ENCODE results near the gene P2RY6. TPM values are rescaled to one million over a fixed set of nuclear protein-coding genes. Genes with fewer than 3 reads are reported as not detected.

P2RY6 gene
- total RNA-seq, 1 experiment from 2014 or later = not detected

DNA sequence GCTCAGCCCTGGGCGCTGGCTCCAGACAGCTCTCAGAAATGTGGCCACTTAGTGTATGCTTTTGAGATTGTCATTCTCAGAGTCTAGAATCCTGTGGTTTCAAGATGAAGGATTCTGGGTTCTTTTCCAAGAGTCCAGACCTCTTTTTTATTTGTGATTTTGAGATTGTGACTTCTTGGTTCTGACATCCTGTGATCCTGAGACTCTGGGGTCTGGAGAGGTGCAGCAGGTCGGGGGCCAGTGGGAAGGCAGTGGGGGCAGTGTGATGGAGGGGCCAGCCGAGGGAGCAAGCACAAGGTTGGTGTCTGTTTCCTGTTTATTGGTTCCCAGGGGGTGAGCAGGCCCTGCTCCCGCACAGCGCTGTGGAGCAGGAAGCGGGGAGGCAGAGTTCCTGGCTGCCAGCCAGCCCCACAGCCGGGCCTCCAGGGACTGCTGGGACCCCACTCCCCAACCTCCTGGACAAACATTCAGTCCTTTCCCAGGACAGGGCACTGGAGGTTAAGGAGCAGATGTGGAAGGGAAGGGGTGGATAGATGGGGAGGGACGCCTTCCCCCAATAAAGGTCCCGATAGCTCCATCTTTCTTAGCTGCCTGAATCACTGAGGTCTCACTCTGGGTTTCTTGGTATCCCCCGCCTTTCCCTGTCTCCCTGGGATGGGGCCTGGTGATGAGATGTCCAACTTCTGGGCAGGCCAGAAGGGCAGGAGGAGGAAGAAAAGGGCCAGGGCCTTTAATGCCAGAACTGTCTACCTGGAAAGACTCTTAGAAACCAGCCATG lies 49.7 kb downstream of the P2RY6 start:
- H3K4me2 ChIP-seq (ENCODE audit: insufficient read depth, insufficient read length, low read length) = no peak overlapping the region
- Mint-ChIP-seq H3K36me3 (ENCODE audit: insufficient read depth in 1 of 3, low read depth in 3 of 3) (peaks cover 0 to 11% (median 5%) of the 10 kb centered on the region in 3 experiments; a peak in 3 of 7 replicates), H3K4me3 (peak overlapping the region in 1 of 2 experiments; percentile 62; a peak in 1 of 5 replicates), H3K4me1 (peaks cover 27 to 37% of the 10 kb centered on the region in 2 experiments), H3K27me3 (ENCODE audit: low read depth) (peaks cover 14% of the 10 kb centered on the region), H3K9me3 (no peaks in the 10 kb centered on the region), H3K27ac (peak overlapping the region in 1 of 3 experiments; percentile 95; a peak in 1 of 7 replicates)
- no peak overlapping the region for H2BK120ac ChIP-seq (ENCODE audit: low read depth, low read length, poor library complexity, severe bottlenecking)
- no peak overlapping the region for H2BK20ac ChIP-seq (ENCODE audit: low read depth, low read length, poor library complexity, severe bottlenecking)
- H3T11ph ChIP-seq (ENCODE audit: low read length) = no peak overlapping the region
- H3K14ac ChIP-seq (ENCODE audit: insufficient read depth, low read length) = no peak overlapping the region
- no peak overlapping the region for H2AK5ac ChIP-seq (ENCODE audit: insufficient read length, low read length)
- no peak overlapping the region for H3K4ac ChIP-seq (ENCODE audit: low read depth, low read length)
- H4K8ac ChIP-seq (replicated peaks; ENCODE audit: insufficient read length, low read depth, low read length) = no peak overlapping the region
- H2BK12ac ChIP-seq (ENCODE audit: insufficient read length, low read depth, low read length) = no peak overlapping the region
- no peak overlapping the region for H2AFZ ChIP-seq (ENCODE audit: low read length)
- H3K9me3 ChIP-seq (ENCODE audit: control insufficient read depth, low read depth, low read length) = no peaks in the 10 kb centered on the region
- peaks cover 7% of the 10 kb centered on the region; the same call in 1 of the 2 replicates for H3K4me1 ChIP-seq (ENCODE audit: insufficient read depth, low read length)
- H3K27me3 ChIP-seq (ENCODE audit: insufficient read depth, low read length) = no peaks in the 10 kb centered on the region
- H3K79me2 ChIP-seq (ENCODE audit: insufficient read depth, low read length) = no peaks in the 10 kb centered on the region
- H4K20me1 ChIP-seq (ENCODE audit: control insufficient read depth, insufficient read depth, insufficient read length) = no peaks in the 10 kb centered on the region
- H3K56ac ChIP-seq (ENCODE audit: insufficient read length, low read depth, low read length) = no peak overlapping the region
- WGBS (ENCODE audit: extremely low coverage, insufficient read length, low lambda C conversion rate) = no CpG with 5 or more reads among the region's 10 CpGs
- no peak overlapping the region for H3K9ac ChIP-seq (ENCODE audit: extremely low read depth, insufficient read length, low read length)
- H3K79me1 ChIP-seq (ENCODE audit: insufficient read depth, low read depth, low read length, poor library complexity, severe bottlenecking) = no peaks in the 10 kb centered on the region
- H3K23ac ChIP-seq (ENCODE audit: insufficient read length, low read depth, low read length) = no peak overlapping the region
- H3K27ac ChIP-seq (ENCODE audit: insufficient read length, low read depth, low read length) = no peak overlapping the region
- H2BK15ac ChIP-seq (ENCODE audit: low read depth, low read length) = no peak overlapping the region
- TF ChIP-seq, protein P1, sequence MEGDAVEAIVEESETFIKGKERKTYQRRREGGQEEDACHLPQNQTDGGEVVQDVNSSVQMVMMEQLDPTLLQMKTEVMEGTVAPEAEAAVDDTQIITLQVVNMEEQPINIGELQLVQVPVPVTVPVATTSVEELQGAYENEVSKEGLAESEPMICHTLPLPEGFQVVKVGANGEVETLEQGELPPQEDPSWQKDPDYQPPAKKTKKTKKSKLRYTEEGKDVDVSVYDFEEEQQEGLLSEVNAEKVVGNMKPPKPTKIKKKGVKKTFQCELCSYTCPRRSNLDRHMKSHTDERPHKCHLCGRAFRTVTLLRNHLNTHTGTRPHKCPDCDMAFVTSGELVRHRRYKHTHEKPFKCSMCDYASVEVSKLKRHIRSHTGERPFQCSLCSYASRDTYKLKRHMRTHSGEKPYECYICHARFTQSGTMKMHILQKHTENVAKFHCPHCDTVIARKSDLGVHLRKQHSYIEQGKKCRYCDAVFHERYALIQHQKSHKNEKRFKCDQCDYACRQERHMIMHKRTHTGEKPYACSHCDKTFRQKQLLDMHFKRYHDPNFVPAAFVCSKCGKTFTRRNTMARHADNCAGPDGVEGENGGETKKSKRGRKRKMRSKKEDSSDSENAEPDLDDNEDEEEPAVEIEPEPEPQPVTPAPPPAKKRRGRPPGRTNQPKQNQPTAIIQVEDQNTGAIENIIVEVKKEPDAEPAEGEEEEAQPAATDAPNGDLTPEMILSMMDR (conservative IDR thresholded peaks at IDR 0.05) = no peak
- no peak for DNase-seq
- no peaks in the 10 kb centered on the region for H3K23me2 ChIP-seq (ENCODE audit: insufficient read length, low read depth, low read length, poor library complexity, severe bottlenecking)
- no peak overlapping the region for H3K18ac ChIP-seq (ENCODE audit: insufficient read length, low read depth, low read length)
- H4K5ac ChIP-seq (ENCODE audit: insufficient read length, low read depth, low read length) = no peak overlapping the region
- no peak overlapping the region for H2BK5ac ChIP-seq (ENCODE audit: insufficient read length, low read length)
- no peak overlapping the region for H4K91ac ChIP-seq (ENCODE audit: insufficient read length, low read depth, low read length)

All from H9 (cell line).